ENCODE measurements around the gene YEATS2. TPM values are rescaled to one million over a fixed set of nuclear protein-coding genes. Genes with fewer than 3 reads are reported as not detected.

YEATS2 gene
- total and polyA plus RNA-seq, 12 donors = 4.9 to 27.1 (median 14.0) TPM

GRCh38 chr3:183809270-183809669, 111.7 kb downstream of the YEATS2 start:
- DNase-seq = no peak
- Histone ChIP-seq H3K4me1 (replicated peaks in 1 of 2) (peaks cover 0 to 5% of the 10 kb centered on the region in 2 donors), H3K27ac (no peak overlapping the region), H3K4me3 (no peak overlapping the region), H3K9me3 (replicated peaks in 1 of 3) (no peaks in the 10 kb centered on the region), H3K27me3 (no peaks in the 10 kb centered on the region), H3K36me3 (replicated peaks in 1 of 2) (peaks cover 0 to 69% of the 10 kb centered on the region in 2 donors)
- TF ChIP-seq POLR2A (IDR thresholded peaks at IDR 0.05) = no peak
- TF ChIP-seq, protein P1, sequence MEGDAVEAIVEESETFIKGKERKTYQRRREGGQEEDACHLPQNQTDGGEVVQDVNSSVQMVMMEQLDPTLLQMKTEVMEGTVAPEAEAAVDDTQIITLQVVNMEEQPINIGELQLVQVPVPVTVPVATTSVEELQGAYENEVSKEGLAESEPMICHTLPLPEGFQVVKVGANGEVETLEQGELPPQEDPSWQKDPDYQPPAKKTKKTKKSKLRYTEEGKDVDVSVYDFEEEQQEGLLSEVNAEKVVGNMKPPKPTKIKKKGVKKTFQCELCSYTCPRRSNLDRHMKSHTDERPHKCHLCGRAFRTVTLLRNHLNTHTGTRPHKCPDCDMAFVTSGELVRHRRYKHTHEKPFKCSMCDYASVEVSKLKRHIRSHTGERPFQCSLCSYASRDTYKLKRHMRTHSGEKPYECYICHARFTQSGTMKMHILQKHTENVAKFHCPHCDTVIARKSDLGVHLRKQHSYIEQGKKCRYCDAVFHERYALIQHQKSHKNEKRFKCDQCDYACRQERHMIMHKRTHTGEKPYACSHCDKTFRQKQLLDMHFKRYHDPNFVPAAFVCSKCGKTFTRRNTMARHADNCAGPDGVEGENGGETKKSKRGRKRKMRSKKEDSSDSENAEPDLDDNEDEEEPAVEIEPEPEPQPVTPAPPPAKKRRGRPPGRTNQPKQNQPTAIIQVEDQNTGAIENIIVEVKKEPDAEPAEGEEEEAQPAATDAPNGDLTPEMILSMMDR (IDR thresholded peaks at IDR 0.05) = no peak
- WGBS, 4 donors = 83 to 90% (median 89%) methylated on average over 5 of the region's 5 CpGs
- intact Hi-C loops (cut with DNase I) = no loop called here

DNA sequence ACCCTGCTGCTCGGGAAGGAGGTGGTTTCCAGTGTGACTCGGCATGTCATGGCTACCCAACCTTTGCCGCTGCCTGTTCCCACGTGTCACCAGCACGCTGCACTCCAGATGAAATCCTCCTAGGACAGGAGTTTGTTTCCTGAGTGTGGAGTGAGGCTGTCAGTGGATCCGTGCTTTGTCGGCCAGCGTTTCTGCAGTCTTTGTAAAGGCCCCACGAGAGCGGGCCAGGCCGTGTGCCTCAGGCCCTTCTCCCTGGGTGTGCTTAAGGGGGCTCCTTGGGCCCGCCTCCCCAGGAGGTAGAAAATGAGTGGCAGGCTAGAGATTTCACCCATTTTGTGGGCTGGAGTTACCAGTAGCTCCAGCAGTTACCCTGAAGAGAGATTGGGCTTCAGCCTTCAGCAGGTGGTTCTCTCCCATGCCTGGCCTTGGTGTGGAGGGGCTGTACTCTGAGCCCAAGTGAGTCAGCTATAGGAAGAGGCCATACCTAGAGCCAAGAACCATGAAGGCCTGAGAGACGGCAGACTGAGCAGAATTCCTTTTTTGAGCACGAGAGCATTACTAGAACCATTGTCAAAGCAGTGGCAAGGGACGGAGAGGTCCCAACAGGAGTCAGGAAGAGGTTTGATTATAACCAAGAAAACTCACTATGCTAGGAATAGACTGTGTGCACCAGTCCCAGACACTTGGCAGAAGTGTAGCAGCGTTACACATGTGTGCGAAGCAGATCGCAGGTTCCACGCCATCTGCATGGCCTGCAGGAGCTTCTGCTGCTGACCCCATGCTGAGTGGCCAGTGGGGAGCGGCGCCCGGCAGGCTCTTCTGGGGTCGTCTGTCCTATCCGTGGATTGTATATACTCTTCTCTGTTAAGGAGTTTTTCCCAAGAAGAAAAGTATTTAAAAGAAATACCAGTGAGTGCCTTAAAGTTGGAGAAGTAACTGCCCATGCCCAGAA, 113.3 kb downstream of the YEATS2 start:
- peaks cover 0 to 5% of the 10 kb centered on the region in 2 donors for H3K4me1 ChIP-seq (replicated peaks in 1 of 2)
- H3K27me3 ChIP-seq = no peaks in the 10 kb centered on the region
- H3K4me3 ChIP-seq = no peak overlapping the region
- WGBS, 4 donors = 90 to 95% (median 93%) methylated on average over 20 to 24 of the region's 24 CpGs
- TF ChIP-seq POLR2A (IDR thresholded peaks at IDR 0.05) = no peak
- TF ChIP-seq, protein P1 (IDR thresholded peaks at IDR 0.05) = no peak
- no peak overlapping the region for H3K27ac ChIP-seq
- no peak for DNase-seq
- intact Hi-C loops (cut with DNase I) = no loop called here
- peaks cover 0 to 52% of the 10 kb centered on the region in 2 donors for H3K36me3 ChIP-seq (replicated peaks in 1 of 2)
- no peaks in the 10 kb centered on the region for H3K9me3 ChIP-seq (replicated peaks in 1 of 3)

DNA sequence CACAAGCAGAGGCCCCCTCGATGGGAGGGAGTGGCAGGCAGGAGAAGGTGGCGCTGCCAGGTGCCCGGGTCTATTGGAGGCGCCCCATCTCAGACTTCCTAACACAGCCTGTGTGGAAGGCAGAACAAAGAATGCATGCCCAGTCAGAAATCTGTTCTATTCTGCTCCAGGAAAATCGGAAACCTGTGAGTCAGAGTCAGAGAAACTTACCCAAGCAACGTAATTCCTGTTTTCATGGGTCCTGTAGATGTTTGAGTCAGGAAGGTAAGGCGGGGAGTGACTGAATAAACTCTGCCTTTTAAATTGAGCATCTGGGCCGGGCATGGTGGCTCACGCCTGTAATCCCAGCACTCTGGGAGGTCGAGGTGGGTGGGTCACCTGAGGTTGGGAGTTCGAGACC, 114.0 kb downstream of the YEATS2 start:
- DNase-seq = no peak
- TF ChIP-seq POLR2A (IDR thresholded peaks at IDR 0.05) = no peak
- TF ChIP-seq, protein P1 (IDR thresholded peaks at IDR 0.05) = no peak
- Histone ChIP-seq H3K27ac (no peak overlapping the region), H3K4me1 (replicated peaks in 1 of 2) (peaks cover 0 to 5% of the 10 kb centered on the region in 2 donors), H3K4me3 (no peak overlapping the region), H3K36me3 (replicated peaks in 1 of 2) (peaks cover 0 to 45% of the 10 kb centered on the region in 2 donors), H3K27me3 (no peaks in the 10 kb centered on the region), H3K9me3 (replicated peaks in 1 of 3) (no peaks in the 10 kb centered on the region)
- 95 to 96% (median 95%) methylated on average over 11 of the region's 11 CpGs for WGBS, 4 donors
- intact Hi-C loops (cut with DNase I) = no loop called here

DNA sequence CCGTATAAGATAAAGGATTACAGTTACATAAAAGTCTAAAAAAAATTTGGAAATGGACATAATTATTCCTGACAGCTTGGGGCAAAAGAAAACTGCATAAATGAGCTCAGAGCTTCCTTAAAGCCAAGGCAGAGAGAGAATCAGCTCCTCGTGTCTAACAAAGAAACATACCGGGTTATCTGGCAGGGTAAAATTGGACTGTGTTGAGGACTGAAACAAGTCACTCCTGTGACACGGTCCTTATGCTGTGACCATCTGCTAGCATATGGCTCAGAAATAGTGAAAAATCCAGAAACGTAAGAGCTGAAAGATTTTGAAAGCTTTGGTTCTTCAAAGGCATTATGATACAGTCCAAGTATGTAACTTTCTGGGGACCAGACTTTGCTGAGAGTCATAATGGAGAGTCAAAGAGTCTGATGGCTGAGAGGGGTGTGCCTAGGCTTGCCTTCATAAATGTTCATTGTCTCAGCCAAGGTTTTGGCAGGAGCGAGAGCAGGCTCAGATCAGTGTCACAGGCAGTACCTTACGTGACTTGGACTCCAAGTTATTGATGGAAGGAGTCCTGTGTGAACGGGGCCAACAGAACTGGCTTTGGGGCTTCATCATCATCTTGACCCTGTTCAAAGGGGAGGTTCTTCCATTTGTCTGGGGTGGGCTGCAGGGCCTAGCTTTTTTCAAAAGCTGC, 115.3 kb downstream of the YEATS2 start:
- Histone ChIP-seq H3K4me1 (replicated peaks in 1 of 2) (peaks cover 0 to 5% of the 10 kb centered on the region in 2 donors), H3K9me3 (replicated peaks in 1 of 3) (no peaks in the 10 kb centered on the region), H3K36me3 (replicated peaks in 1 of 2) (peaks cover 0 to 32% of the 10 kb centered on the region in 2 donors), H3K4me3 (no peak overlapping the region), H3K27ac (no peak overlapping the region), H3K27me3 (no peaks in the 10 kb centered on the region)
- intact Hi-C loops (cut with DNase I) = no loop called here
- no peak for DNase-seq
- 74 to 86% (median 86%) methylated on average over 7 to 8 of the region's 8 CpGs for WGBS, 4 donors
- no peak for TF ChIP-seq POLR2A (IDR thresholded peaks at IDR 0.05)
- TF ChIP-seq, protein P1 (IDR thresholded peaks at IDR 0.05) = no peak
